ENCODE measurements around the gene MRPS27.

The MRPS27 gene

GRCh38 chr5:72307968-72308852, 11.8 kb downstream of the MRPS27 start:
- peak; percentile 90 for DNase-seq (ENCODE audit: low spot score)
- Histone ChIP-seq H3K9me3 (replicated peaks in 1 of 2; ENCODE audit: control insufficient read depth in 2 of 2, insufficient read depth in 1 of 2, low read depth in 1 of 2, low read length in 2 of 2) (peaks cover 0 to 19% of the 10 kb centered on the region in 2 donors), H4K8ac (ENCODE audit: low read depth, low read length) (no peak overlapping the region), H2AK5ac (ENCODE audit: low read depth, low read length) (peak overlapping the region; percentile 70), H4K91ac (ENCODE audit: low read depth, low read length, poor library complexity) (no peak overlapping the region), H3K23ac (ENCODE audit: low read depth, low read length, poor library complexity) (peak overlapping the region; percentile 99), H3K79me1 (ENCODE audit: low read depth, low read length) (peaks cover 4% of the 10 kb centered on the region), H2AFZ (ENCODE audit: low read length) (no peak overlapping the region), H3K4me2 (ENCODE audit: insufficient read depth, low read length, poor library complexity, severe bottlenecking) (peak overlapping the region; percentile 84), H3K27me3 (ENCODE audit: control insufficient read depth in 3 of 3, insufficient read depth in 3 of 3, low read depth in 1 of 3, low read length in 3 of 3) (no peaks in the 10 kb centered on the region), H2BK12ac (ENCODE audit: low read length) (no peak overlapping the region), H3K4ac (ENCODE audit: low read length) (peak overlapping the region; percentile 26), H2BK120ac (ENCODE audit: low read depth, low read length) (no peak overlapping the region), H3K9ac (ENCODE audit: low read depth, low read length, poor library complexity) (peak overlapping the region; percentile 96), H3K27ac (replicated peaks; ENCODE audit: low read length) (peak overlapping the region; percentile 95), H3K4me3 (ENCODE audit: low read length in 2 of 2) (peak overlapping the region; percentile 20 to 89), H3K36me3 (replicated peaks in 1 of 2; ENCODE audit: control insufficient read depth in 2 of 2, insufficient read depth in 2 of 2, low read length in 2 of 2) (peaks cover 12 to 77% of the 10 kb centered on the region in 2 donors), H2BK15ac (ENCODE audit: low read length) (peak overlapping the region; percentile 89), H2BK5ac (ENCODE audit: low read length) (peak overlapping the region; percentile 87), H3K4me1 (ENCODE audit: control insufficient read depth in 2 of 2, insufficient read depth in 1 of 2, low read depth in 1 of 2, low read length in 2 of 2) (peaks cover 0 to 3% of the 10 kb centered on the region in 2 donors), H3K14ac (ENCODE audit: low read length) (peak overlapping the region; percentile 94), H3K18ac (ENCODE audit: low read length) (peak overlapping the region; percentile 99)
- WGBS, 2 donors (ENCODE audit: extremely low coverage in 2 of 2, insufficient read length in 2 of 2, insufficient replicate concordance in 1 of 2), result no CpG with 5 or more reads among the region's 76 CpGs

GRCh38 chr5:72307573-72307967, 12.5 kb downstream of the MRPS27 start:
- H3K27ac ChIP-seq (replicated peaks; ENCODE audit: low read length), result peak overlapping the region; percentile 95
- H3K27me3 ChIP-seq (ENCODE audit: control insufficient read depth in 3 of 3, insufficient read depth in 3 of 3, low read depth in 1 of 3, low read length in 3 of 3), result no peaks in the 10 kb centered on the region
- peaks cover 9 to 78% of the 10 kb centered on the region in 2 donors for H3K36me3 ChIP-seq (replicated peaks in 1 of 2; ENCODE audit: control insufficient read depth in 2 of 2, insufficient read depth in 2 of 2, low read length in 2 of 2)
- H3K23ac ChIP-seq (ENCODE audit: low read depth, low read length, poor library complexity), result no peak overlapping the region
- H2BK5ac ChIP-seq (ENCODE audit: low read length), result peak overlapping the region; percentile 87
- H2BK12ac ChIP-seq (ENCODE audit: low read length), result no peak overlapping the region
- H3K79me1 ChIP-seq (ENCODE audit: low read depth, low read length), result peaks cover 4% of the 10 kb centered on the region
- no peak overlapping the region for H2BK15ac ChIP-seq (ENCODE audit: low read length)
- H4K8ac ChIP-seq (ENCODE audit: low read depth, low read length), result no peak overlapping the region
- DNase-seq (ENCODE audit: low spot score), result no peak
- no peak overlapping the region for H2AFZ ChIP-seq (ENCODE audit: low read length)
- H2AK5ac ChIP-seq (ENCODE audit: low read depth, low read length), result no peak overlapping the region
- H3K14ac ChIP-seq (ENCODE audit: low read length), result no peak overlapping the region
- no peak overlapping the region for H2BK120ac ChIP-seq (ENCODE audit: low read depth, low read length)
- H3K9ac ChIP-seq (ENCODE audit: low read depth, low read length, poor library complexity), result peak overlapping the region; percentile 96
- H3K4me2 ChIP-seq (ENCODE audit: insufficient read depth, low read length, poor library complexity, severe bottlenecking), result peak overlapping the region; percentile 84
- peak overlapping the region; percentile 26 for H3K4ac ChIP-seq (ENCODE audit: low read length)
- H3K18ac ChIP-seq (ENCODE audit: low read length), result peak overlapping the region; percentile 99
- H3K4me1 ChIP-seq (ENCODE audit: control insufficient read depth in 2 of 2, insufficient read depth in 1 of 2, low read depth in 1 of 2, low read length in 2 of 2), result peaks cover 0 to 5% of the 10 kb centered on the region in 2 donors
- no peak overlapping the region for H4K91ac ChIP-seq (ENCODE audit: low read depth, low read length, poor library complexity)
- H3K4me3 ChIP-seq (ENCODE audit: low read length in 2 of 2), result peak overlapping the region in 1 of 2 donors; percentile 89
- no CpG with 5 or more reads among the region's 8 CpGs for WGBS, 2 donors (ENCODE audit: extremely low coverage in 2 of 2, insufficient read length in 2 of 2, insufficient replicate concordance in 1 of 2)
- peaks cover 0 to 24% of the 10 kb centered on the region in 2 donors for H3K9me3 ChIP-seq (replicated peaks in 1 of 2; ENCODE audit: control insufficient read depth in 2 of 2, insufficient read depth in 1 of 2, low read depth in 1 of 2, low read length in 2 of 2)

- Histone ChIP-seq H3K36me3 (replicated peaks in 1 of 2; ENCODE audit: control insufficient read depth in 2 of 2, insufficient read depth in 2 of 2, low read length in 2 of 2) (peaks cover 4 to 71% of the 10 kb centered on the region in 2 donors), H3K4me3 (ENCODE audit: low read length in 2 of 2) (no peak overlapping the region), H3K4me1 (ENCODE audit: control insufficient read depth in 2 of 2, insufficient read depth in 1 of 2, low read depth in 1 of 2, low read length in 2 of 2) (peaks cover 8 to 12% of the 10 kb centered on the region in 2 donors), H3K27me3 (ENCODE audit: control insufficient read depth in 3 of 3, insufficient read depth in 3 of 3, low read depth in 1 of 3, low read length in 3 of 3) (no peaks in the 10 kb centered on the region), H2BK5ac (ENCODE audit: low read length) (no peak overlapping the region), H4K91ac (ENCODE audit: low read depth, low read length, poor library complexity) (no peak overlapping the region), H3K14ac (ENCODE audit: low read length) (no peak overlapping the region), H3K23ac (ENCODE audit: low read depth, low read length, poor library complexity) (no peak overlapping the region), H2BK120ac (ENCODE audit: low read depth, low read length) (no peak overlapping the region), H2BK15ac (ENCODE audit: low read length) (no peak overlapping the region), H2AK5ac (ENCODE audit: low read depth, low read length) (no peak overlapping the region), H3K18ac (ENCODE audit: low read length) (no peak overlapping the region), H3K9me3 (replicated peaks in 1 of 2; ENCODE audit: control insufficient read depth in 2 of 2, insufficient read depth in 1 of 2, low read depth in 1 of 2, low read length in 2 of 2) (peaks cover 0 to 25% of the 10 kb centered on the region in 2 donors), H3K9ac (ENCODE audit: low read depth, low read length, poor library complexity) (no peak overlapping the region), H3K79me1 (ENCODE audit: low read depth, low read length) (peaks cover 4% of the 10 kb centered on the region), H3K27ac (replicated peaks; ENCODE audit: low read length) (no peak overlapping the region), H3K4me2 (ENCODE audit: insufficient read depth, low read length, poor library complexity, severe bottlenecking) (no peak overlapping the region), H2BK12ac (ENCODE audit: low read length) (no peak overlapping the region), H4K8ac (ENCODE audit: low read depth, low read length) (no peak overlapping the region), H2AFZ (ENCODE audit: low read length) (no peak overlapping the region), H3K4ac (ENCODE audit: low read length) (no peak overlapping the region)
- WGBS, 2 donors (ENCODE audit: extremely low coverage in 2 of 2, insufficient read length in 2 of 2, insufficient replicate concordance in 1 of 2), result no CpG with 5 or more reads among the region's 2 CpGs
- no peak for DNase-seq (ENCODE audit: low spot score)
Observed at GRCh38 chr5:72305194-72306142, 14.6 kb downstream of the MRPS27 start.
